ENCODE data around the gene ARL15. TPM values are rescaled to one million over a fixed set of nuclear protein-coding genes. Genes with fewer than 3 reads are reported as not detected.

ARL15 gene
- total and polyA plus RNA-seq, 9 of the 15 experiments (the other 6 are each of a cell fraction or from before 2014, with no cell fraction given): 18.5 to 80.4 (median 57.0) TPM

GRCh38 chr5:54313311-54314270, 3.2 kb upstream of the ARL15 start (continued):
- no peak for TF ChIP-seq NR0B1 (IDR thresholded peaks at IDR 0.05; ENCODE audit: partially characterized antibody)

- no peaks in the 10 kb centered on the region for H3K27me3 ChIP-seq (ENCODE audit: control insufficient read depth in 2 of 2, insufficient read depth in 2 of 2, low read length in 2 of 2)
- H3K9ac ChIP-seq (ENCODE audit: insufficient read depth in 1 of 2, low read depth in 2 of 2, low read length in 2 of 2): peak overlapping the region in 1 of 2 experiments; percentile 79; a peak in 2 of 4 replicates
- H3K9me3 ChIP-seq (replicated peaks; ENCODE audit: control insufficient read depth, insufficient read depth, low read depth, low read length): no peaks in the 10 kb centered on the region
- H2AFZ ChIP-seq (ENCODE audit: low read depth, low read length): peak overlapping the region; percentile 18; the same call in 1 of the 2 replicates
- H3K27ac ChIP-seq (ENCODE audit: extremely low read depth, low read depth, low read length): peak overlapping the region; percentile 94
- WGBS (ENCODE audit: insufficient coverage, low coverage, missing lambda C conversion rate): 0% methylated on average over 3 of the region's 3 CpGs
- FAIRE-seq (peak; percentile 64), ATAC-seq (0 out of 3 replicates have a peak, but pooled peaks have one; percentile 2), DNase-seq (ENCODE audit: extremely low read depth in 1 of 4, low spot score in 3 of 4) (peak; percentile 31 to 70 (median 55))
- in situ Hi-C loops (cut with MboI) (no loop called here), intact Hi-C loops (cut with micrococcal nuclease) (loop anchor here (2.0 to 5.0 kb wide), 3 partner anchors 68 to 150 kb away; no protein-coding TSS in a partner anchor)
- CTCF ChIA-PET (ENCODE audit: low intra/inter-chr PET ratio): interaction anchor here (1.0 kb wide), 1 partner anchor 107 kb away, joined by 3 read pairs; no protein-coding TSS in a partner anchor
- H4K20me1 ChIP-seq (replicated peaks; ENCODE audit: control insufficient read depth, insufficient read depth, low read length): no peaks in the 10 kb centered on the region
- H3K9me1 ChIP-seq (ENCODE audit: control insufficient read depth, insufficient read depth, low read length): no peaks in the 10 kb centered on the region
- H3K4me1 ChIP-seq (replicated peaks in 1 of 2; ENCODE audit: control insufficient read depth in 2 of 2, insufficient read depth in 2 of 2, low read length in 2 of 2): peaks cover 11 to 45% of the 10 kb centered on the region in 2 experiments
- H3K36me3 ChIP-seq (ENCODE audit: control insufficient read depth, insufficient read depth, low read length): peaks cover 28% of the 10 kb centered on the region
- H3K4me3 ChIP-seq: peak overlapping the region; percentile 75
- BruUV-seq (replicated peaks): no TSS peak
- peaks cover 89% of the 10 kb centered on the region for H3K79me2 ChIP-seq (ENCODE audit: control insufficient read depth, insufficient read depth, low read length)
- H3K4me2 ChIP-seq (ENCODE audit: insufficient read depth, low read length): peak overlapping the region; percentile 93
- POLR2A ChIA-PET: interaction anchor here (0.6 to 5.6 kb wide), 19 partner anchors 9 to 215 kb away, joined by 3 to 78 read pairs (median 5); no protein-coding TSS in a partner anchor
- TF ChIP-seq IRF2 (CRISPR knock-in tag; IDR thresholded peaks at IDR 0.05) (no peak), ESRRA (IDR thresholded peaks at IDR 0.05; ENCODE audit: borderline replicate concordance, low read depth) (no peak), KAT7 (CRISPR knock-in tag; IDR thresholded peaks at IDR 0.05; ENCODE audit: borderline replicate concordance) (no peak), TARDBP (IDR thresholded peaks at IDR 0.05) (no peak), ADNP (tag; IDR thresholded peaks at IDR 0.05) (no peak), KLF13 (tag; IDR thresholded peaks at IDR 0.05; ENCODE audit: borderline replicate concordance, low read depth) (no peak), XRCC5 (IDR thresholded peaks at IDR 0.05; ENCODE audit: low read depth, low read length) (no peak), TOE1 (IDR thresholded peaks at IDR 0.05; ENCODE audit: borderline replicate concordance) (no peak), TOE1 (CRISPR knock-in tag; IDR thresholded peaks at IDR 0.05; ENCODE audit: borderline replicate concordance, low read depth) (no peak), CXXC5 (CRISPR knock-in tag; IDR thresholded peaks at IDR 0.05) (no peak), PCBP1 (IDR thresholded peaks at IDR 0.05; ENCODE audit: low read depth, low read length, poor library complexity, severe bottlenecking) (no peak), RUNX1 (IDR thresholded peaks at IDR 0.05; ENCODE audit: low read depth) (no peak), ASH1L (IDR thresholded peaks at IDR 0.05; ENCODE audit: borderline replicate concordance, low read depth, partially characterized antibody) (no peak), HES1 (IDR thresholded peaks at IDR 0.05; ENCODE audit: low read depth) (no peak), CHCHD3 (CRISPR knock-in tag; IDR thresholded peaks at IDR 0.05) (no peak), KAT2B (IDR thresholded peaks at IDR 0.05; ENCODE audit: low read depth, low read length) (no peak)
These were observed 2.1 kb upstream of the ARL15 start for GRCh38 chr5:54312499-54312898.

Measured in K562 (cell line).